SK-N-SH (cell line): ENCODE results near the gene AGBL5. TPM values are rescaled to one million over a fixed set of nuclear protein-coding genes. Genes with fewer than 3 reads are reported as not detected.
A peak's percentile ranks its signal among the peaks of the same experiment; 100 is the strongest.

ENCODE experiments used
- CTCF ChIA-PET: fragments of 300-600, 350-600 bp; formaldehyde crosslinking; extraction: SDS; loops from one replicate; lab custom pipeline; 2021; lab: Yijun Ruan, JAX
- POLR2A ChIA-PET: fragments of 350-600 bp; sonication (Branson Sonifier 250); formaldehyde crosslinking; extraction: SDS; loops from one replicate; lab custom pipeline; 2020; ENCODE audit warnings: antibody characterized with exemption, inconsistent platforms; lab: Yijun Ruan, JAX
- DNase-seq: peaks from one replicate; pipeline ENCODE4 v3.0.0; 2012
- H2AFZ ChIP-seq: fragments of 200-600 bp; sonication (generic); 2 replicates; pipeline ENCODE4 v1.8.1; 2016; ENCODE audit warnings: antibody characterized with exemption, mild to moderate bottlenecking, low read depth
- H3F3A ChIP-seq: fragments of 200-600 bp; sonication (generic); replicated peaks from 2 replicates; pipeline ENCODE3; 2016; ENCODE audit warnings: antibody characterized with exemption, mild to moderate bottlenecking; ENCODE audit not compliant: insufficient read depth
- H3K27ac ChIP-seq, 2 experiments: fragments of 200-500 bp in 1 of 2; fragments of 200-600 bp in 1 of 2; sonication (Bioruptor generic) in 1 of 2; sonication (generic), shearing (Covaris generic) in 1 of 2; 2 replicates each; pipeline versions ENCODE4 v1.5.1 to v1.6.1; 2014 to 2016; ENCODE audit warnings: low read depth in 2 of 2, inconsistent platforms in 1 of 2, low read length in 1 of 2, mild to moderate bottlenecking in 1 of 2, mixed read lengths in 1 of 2
- H3K27me3 ChIP-seq: fragments of 200-600 bp; sonication (generic), shearing (Covaris generic); 2 replicates; pipeline ENCODE4 v1.6.1; 2016; ENCODE audit warnings: mixed run types; ENCODE audit not compliant: insufficient read depth
- H3K36me3 ChIP-seq, 2 experiments: fragments of 200-500 bp in 1 of 2; fragments of 200-600 bp in 1 of 2; sonication (Bioruptor generic) in 1 of 2; sonication (generic) in 1 of 2; replicated peaks in 1 of 2; 2 replicates each; pipeline versions ENCODE3 to v1.5.1; 2014 to 2016; ENCODE audit warnings: low read length in 1 of 2, mild to moderate bottlenecking in 1 of 2; ENCODE audit not compliant: insufficient read depth in 2 of 2, control insufficient read depth in 1 of 2
- H3K4me1 ChIP-seq, 2 experiments: fragments of 200-500 bp in 1 of 2; fragments of 200-600 bp in 1 of 2; sonication (Bioruptor generic) in 1 of 2; sonication (generic), shearing (Covaris generic) in 1 of 2; 2 replicates each; pipeline versions ENCODE4 v1.5.1 to v1.6.1; 2014 to 2016; ENCODE audit warnings: low read depth in 1 of 2, low read length in 1 of 2, mixed run types in 1 of 2; ENCODE audit not compliant: insufficient read depth in 2 of 2, control insufficient read depth in 1 of 2
- H3K4me2 ChIP-seq: fragments of 200-600 bp; sonication (generic), shearing (Covaris generic); 2 replicates; pipeline ENCODE4 v1.6.1; 2017; ENCODE audit warnings: mixed run types
- H3K4me3 ChIP-seq, 2 experiments: fragments of 200-500 bp in 1 of 2; fragments of 200-600 bp in 1 of 2; sonication (Bioruptor generic) in 1 of 2; sonication (generic), shearing (Covaris generic) in 1 of 2; 2 replicates each; pipeline versions ENCODE4 v1.5.1 to v1.8.1; 2014 to 2016; ENCODE audit warnings: low read depth in 2 of 2, inconsistent platforms in 1 of 2, low read length in 1 of 2, mild to moderate bottlenecking in 1 of 2, mixed read lengths in 1 of 2, moderate library complexity in 1 of 2
- H3K79me2 ChIP-seq: fragments of 200-600 bp; sonication (generic); 2 replicates; pipeline ENCODE4 v1.8.1; 2017; ENCODE audit warnings: mild to moderate bottlenecking; ENCODE audit not compliant: insufficient read depth
- H3K9ac ChIP-seq: fragments of 200-600 bp; sonication (generic); 2 replicates; pipeline ENCODE4 v1.6.1; 2017; ENCODE audit warnings: mixed run types
- H3K9me2 ChIP-seq: fragments of 200-600 bp; sonication (generic); 2 replicates; pipeline ENCODE4 v1.6.1; 2017; ENCODE audit warnings: mixed run types
- H3K9me3 ChIP-seq: fragments of 200-600 bp; sonication (generic); 2 replicates; pipeline ENCODE4 v1.6.1; 2017; ENCODE audit warnings: mixed run types, mild to moderate bottlenecking, moderate library complexity
- H4K20me1 ChIP-seq: fragments of 200-600 bp; sonication (generic); 2 replicates; pipeline ENCODE4 v1.6.1; 2017; ENCODE audit warnings: mild to moderate bottlenecking, mixed run types; ENCODE audit not compliant: insufficient read depth
- FOXJ3 ChIP-seq: sonication (generic); formaldehyde crosslinking; IDR thresholded peaks from 2 replicates; pipeline ENCODE4 v1.5.1; 2020; ENCODE audit warnings: mild to moderate bottlenecking, missing genetic modification reagents
- GABPA ChIP-seq: IDR thresholded peaks from 2 replicates; pipeline ENCODE4 v1.4.0; 2012; ENCODE audit warnings: low read depth, mild to moderate bottlenecking
- YY1 ChIP-seq: IDR thresholded peaks from 2 replicates; pipeline ENCODE4 v1.4.0; 2012; ENCODE audit warnings: low read depth, mild to moderate bottlenecking
- WGBS: methylation state at CpG from one replicate; pipeline ENCODE4 v1.1.6; 2017; ENCODE audit warnings: low lambda C conversion rate; 5-methylcytosine and 5-hydroxymethylcytosine counted together
- polyA plus RNA-seq, 3 experiments: library from polyadenylated mRNA; depleted of rRNA; stranded (reverse); fragments of >200 nt; gene quantifications; 2 replicates each; pipeline ENCODE4 v1.2.3, GENCODE V29; 2012
- TF ChIP-seq, protein P1 (sequence below): fragments of 150-350 bp; IDR thresholded peaks from 2 replicates; pipeline ENCODE4 v1.6.1; 2017; ENCODE audit warnings: antibody characterized with exemption, low read length, low read depth, borderline replicate concordance
- TF ChIP-seq, protein P2 (sequence below): fragments of 200-600 bp; sonication (generic); IDR thresholded peaks from 2 replicates; pipeline ENCODE4 v1.6.1; 2017; ENCODE audit warnings: antibody characterized with exemption, mild to moderate bottlenecking, moderate library complexity

AGBL5 gene
- polyA plus RNA-seq, 1 of the 3 experiments (the other 2 are of a cell fraction), result 45.5 TPM

- H3F3A ChIP-seq, result no peaks in the 10 kb centered on the region
- no peak for TF ChIP-seq FOXJ3 (CRISPR knock-in tag)
- TF ChIP-seq, protein P1, sequence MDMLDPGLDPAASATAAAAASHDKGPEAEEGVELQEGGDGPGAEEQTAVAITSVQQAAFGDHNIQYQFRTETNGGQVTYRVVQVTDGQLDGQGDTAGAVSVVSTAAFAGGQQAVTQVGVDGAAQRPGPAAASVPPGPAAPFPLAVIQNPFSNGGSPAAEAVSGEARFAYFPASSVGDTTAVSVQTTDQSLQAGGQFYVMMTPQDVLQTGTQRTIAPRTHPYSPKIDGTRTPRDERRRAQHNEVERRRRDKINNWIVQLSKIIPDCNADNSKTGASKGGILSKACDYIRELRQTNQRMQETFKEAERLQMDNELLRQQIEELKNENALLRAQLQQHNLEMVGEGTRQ, result no peak
- H4K20me1 ChIP-seq, result peaks cover 6% of the 10 kb centered on the region; the same call in 1 of the 2 replicates
- peaks cover 0 to 25% of the 10 kb centered on the region in 2 experiments for H3K36me3 ChIP-seq
- no peak overlapping the region for H3K4me3 ChIP-seq
- no peaks in the 10 kb centered on the region for H3K9me2 ChIP-seq
- 96% methylated on average over 9 of the region's 9 CpGs for WGBS
- no peak overlapping the region for H3K9ac ChIP-seq
- no peak for DNase-seq
- no peaks in the 10 kb centered on the region for H3K9me3 ChIP-seq
- H3K27ac ChIP-seq, result no peak overlapping the region
- ChIA-PET POLR2A (no interaction called here), CTCF (interaction anchor here (1.0 to 33.3 kb wide), 7 partner anchors 10 to 260 kb away, joined by 3 to 1017 read pairs (median 62); partner anchors contain the start of genes DPYSL5 and MAPRE3)
- no peak overlapping the region for H3K4me2 ChIP-seq
- no peaks in the 10 kb centered on the region for H3K27me3 ChIP-seq
- no peak overlapping the region for H2AFZ ChIP-seq
- H3K79me2 ChIP-seq, result no peaks in the 10 kb centered on the region
- peaks cover 17 to 21% of the 10 kb centered on the region in 2 experiments; a peak in 2 of 4 replicates for H3K4me1 ChIP-seq
These were observed 32.0 kb upstream of the AGBL5 start for GRCh38 chr2:27019459-27019858.

DNA sequence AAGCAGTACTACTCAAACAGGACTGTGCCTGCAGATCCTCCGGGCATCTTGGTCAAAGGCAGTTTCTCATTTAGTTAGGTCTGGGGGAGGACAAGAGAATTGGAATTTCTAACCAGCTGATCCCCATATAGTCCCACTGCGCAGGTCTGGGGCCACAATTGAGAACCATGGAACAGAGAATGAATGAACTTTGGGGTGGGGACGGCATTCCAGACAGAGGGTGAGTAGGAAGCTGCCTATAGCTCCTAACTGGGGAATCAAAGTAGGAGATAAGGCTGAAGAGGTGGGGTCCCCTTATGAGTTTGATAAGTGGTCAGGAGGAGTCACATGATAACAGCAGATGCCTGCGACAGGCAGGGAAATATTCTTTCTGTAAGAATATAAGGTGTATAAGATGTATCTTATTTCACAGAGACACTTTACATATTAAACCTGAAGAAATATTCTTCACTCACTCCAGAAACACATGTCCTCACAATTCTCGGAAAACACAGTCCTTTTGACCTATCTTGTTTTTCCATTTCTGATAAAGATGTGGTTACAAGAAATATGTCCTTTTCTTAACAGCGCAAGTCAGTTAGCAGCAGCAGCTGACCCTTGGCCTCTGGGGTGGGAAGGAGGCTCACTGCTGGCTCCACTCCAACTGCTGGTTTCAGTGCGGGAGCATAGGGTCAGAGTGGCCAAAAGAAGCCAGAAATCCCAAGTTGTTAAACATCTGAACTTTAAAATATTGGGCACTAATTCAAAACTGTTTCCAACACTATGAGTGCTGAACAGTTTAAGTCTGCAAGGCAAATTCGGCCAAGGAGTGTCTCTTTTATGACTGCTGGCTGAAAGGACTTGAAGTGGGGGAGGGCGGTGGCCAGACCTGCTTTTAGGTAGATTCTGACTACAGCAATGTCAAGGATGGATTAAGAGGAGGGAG is 31.3 kb upstream of the AGBL5 start:
- H3K9me3 ChIP-seq, result no peaks in the 10 kb centered on the region
- H3K27me3 ChIP-seq, result no peaks in the 10 kb centered on the region
- H3K27ac ChIP-seq, result peak overlapping the region in 1 of 2 experiments; percentile 3; a peak in 1 of 4 replicates
- no peak overlapping the region for H3K4me2 ChIP-seq
- peaks cover 6% of the 10 kb centered on the region; the same call in 1 of the 2 replicates for H4K20me1 ChIP-seq
- H3K36me3 ChIP-seq, result peaks cover 0 to 31% of the 10 kb centered on the region in 2 experiments
- no peak for DNase-seq
- no peak overlapping the region for H2AFZ ChIP-seq
- POLR2A ChIA-PET, result no interaction called here
- peaks cover 16 to 19% of the 10 kb centered on the region in 2 experiments; a peak in 2 of 4 replicates for H3K4me1 ChIP-seq
- H3K9ac ChIP-seq, result no peak overlapping the region
- TF ChIP-seq YY1, result no peak
- TF ChIP-seq, protein P2, sequence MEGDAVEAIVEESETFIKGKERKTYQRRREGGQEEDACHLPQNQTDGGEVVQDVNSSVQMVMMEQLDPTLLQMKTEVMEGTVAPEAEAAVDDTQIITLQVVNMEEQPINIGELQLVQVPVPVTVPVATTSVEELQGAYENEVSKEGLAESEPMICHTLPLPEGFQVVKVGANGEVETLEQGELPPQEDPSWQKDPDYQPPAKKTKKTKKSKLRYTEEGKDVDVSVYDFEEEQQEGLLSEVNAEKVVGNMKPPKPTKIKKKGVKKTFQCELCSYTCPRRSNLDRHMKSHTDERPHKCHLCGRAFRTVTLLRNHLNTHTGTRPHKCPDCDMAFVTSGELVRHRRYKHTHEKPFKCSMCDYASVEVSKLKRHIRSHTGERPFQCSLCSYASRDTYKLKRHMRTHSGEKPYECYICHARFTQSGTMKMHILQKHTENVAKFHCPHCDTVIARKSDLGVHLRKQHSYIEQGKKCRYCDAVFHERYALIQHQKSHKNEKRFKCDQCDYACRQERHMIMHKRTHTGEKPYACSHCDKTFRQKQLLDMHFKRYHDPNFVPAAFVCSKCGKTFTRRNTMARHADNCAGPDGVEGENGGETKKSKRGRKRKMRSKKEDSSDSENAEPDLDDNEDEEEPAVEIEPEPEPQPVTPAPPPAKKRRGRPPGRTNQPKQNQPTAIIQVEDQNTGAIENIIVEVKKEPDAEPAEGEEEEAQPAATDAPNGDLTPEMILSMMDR, result no peak
- no peak for TF ChIP-seq GABPA
- no peaks in the 10 kb centered on the region for H3F3A ChIP-seq
- CTCF ChIA-PET, result interaction anchor here (2.0 to 33.3 kb wide), 4 partner anchors 10 to 175 kb away, joined by 6 to 1017 read pairs (median 74); partner anchors contain the start of genes DPYSL5 and MAPRE3
- no peaks in the 10 kb centered on the region for H3K9me2 ChIP-seq
- H3K4me3 ChIP-seq, result no peak overlapping the region
- H3K79me2 ChIP-seq, result no peaks in the 10 kb centered on the region
- WGBS, result 87% methylated on average over 9 of the region's 9 CpGs
